HG02763 (cell line): ENCODE results near the gene MYO16.

ENCODE experiments used
- ATAC-seq: cut with Tn5 transposase; IDR thresholded peaks from one replicate; pipeline ENCODE4 v1.9.1; 2021; ENCODE audit warnings: mild to moderate bottlenecking, moderate library complexity; ENCODE audit not compliant: unreplicated experiment

The MYO16 gene

DNA sequence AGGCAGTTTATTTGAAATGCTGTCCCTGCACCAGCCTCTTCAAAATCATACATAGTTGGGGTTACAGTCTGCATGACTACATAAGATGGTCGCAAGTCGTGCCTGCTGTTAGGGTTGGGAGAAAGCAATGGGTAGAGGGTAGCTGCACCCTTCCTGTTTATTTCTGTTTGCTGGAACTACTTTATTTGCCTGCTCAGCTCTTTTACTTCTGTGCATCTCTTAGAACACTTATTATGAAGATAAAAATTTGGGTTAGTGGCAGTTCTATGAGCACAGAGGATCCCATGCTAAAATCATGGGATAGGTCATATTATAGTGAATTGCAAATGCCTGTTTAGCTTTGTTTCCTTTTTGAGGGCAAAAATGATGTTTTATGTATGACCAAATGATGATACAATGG is 160.1 kb downstream of the MYO16 start:
- ATAC-seq: no peak

DNA sequence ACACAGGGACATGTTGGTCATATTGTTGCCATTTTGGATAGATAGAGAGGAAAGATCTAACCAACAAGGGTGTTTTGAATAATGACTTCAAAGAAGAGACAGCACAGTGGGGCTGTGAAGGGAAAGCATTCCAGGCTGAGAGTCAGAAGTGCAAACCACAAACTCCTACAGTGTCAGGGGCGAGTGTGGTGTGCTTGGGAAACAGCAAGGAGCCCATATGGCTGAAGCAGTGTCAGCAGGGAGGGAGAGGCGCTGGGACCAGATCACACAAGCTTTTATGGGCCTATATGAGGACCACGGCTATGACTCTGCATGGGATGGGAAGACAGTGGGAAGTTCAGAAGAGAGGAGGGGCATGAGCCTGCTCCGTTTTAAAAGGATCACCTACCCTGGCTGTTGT is 166.4 kb downstream of the MYO16 start:
- ATAC-seq: no peak

DNA sequence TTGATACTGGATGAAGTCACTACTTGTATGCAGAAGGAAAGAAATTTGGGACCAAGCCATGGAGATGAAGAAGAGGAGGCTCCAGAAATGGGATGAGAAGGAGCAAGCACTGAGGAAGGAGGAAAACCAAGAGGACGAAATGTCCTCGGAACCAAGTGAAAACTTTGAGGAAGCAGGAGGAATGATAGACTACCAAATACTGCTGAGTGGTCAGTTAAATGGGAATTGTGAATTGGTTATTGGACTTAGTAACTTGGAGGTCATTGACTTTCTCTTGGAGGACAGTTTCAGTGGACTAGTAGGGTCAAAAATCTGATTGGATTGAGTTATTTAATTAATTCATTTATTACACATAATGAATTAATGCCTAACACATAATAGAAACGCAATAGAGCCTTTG is 167.9 kb downstream of the MYO16 start:
- no peak for ATAC-seq

DNA sequence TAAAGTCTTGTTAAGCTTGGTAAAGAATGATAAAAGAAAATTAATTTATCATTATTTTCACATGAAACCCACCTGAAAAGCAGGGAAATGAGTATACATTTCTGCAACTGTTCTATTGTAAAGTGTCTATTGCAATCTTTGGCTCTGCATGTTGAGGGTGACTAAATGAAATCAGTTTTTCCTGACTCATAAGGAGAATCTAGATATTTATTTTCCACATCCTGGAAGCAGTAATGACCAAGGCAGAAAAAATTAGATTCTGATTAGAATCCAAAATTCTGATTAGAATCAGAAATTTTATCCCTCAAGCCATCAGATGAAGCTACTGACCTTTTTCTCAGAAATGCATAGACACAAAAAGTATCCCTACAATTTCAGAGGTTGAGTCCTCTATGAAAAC is 178.4 kb downstream of the MYO16 start:
- ATAC-seq: no peak

DNA sequence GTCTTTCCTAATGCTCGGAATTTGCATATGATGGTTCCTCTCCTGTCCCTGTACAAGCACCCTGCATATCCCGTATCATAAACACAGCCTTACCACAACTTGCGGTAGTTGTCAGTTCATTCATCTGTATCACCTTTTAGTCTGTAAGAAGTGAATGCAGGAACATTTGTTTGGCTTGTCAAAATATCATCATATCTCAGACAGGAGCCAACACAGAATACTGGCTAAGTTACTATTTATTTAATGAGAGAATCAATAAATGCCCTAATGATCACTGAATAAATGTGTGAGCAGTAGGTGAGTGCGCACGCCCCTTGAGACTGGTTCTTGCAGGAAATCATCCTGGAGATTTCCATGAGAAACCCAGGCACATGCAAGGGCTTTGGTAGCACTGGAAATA is 182.8 kb downstream of the MYO16 start:
- ATAC-seq: no peak

DNA sequence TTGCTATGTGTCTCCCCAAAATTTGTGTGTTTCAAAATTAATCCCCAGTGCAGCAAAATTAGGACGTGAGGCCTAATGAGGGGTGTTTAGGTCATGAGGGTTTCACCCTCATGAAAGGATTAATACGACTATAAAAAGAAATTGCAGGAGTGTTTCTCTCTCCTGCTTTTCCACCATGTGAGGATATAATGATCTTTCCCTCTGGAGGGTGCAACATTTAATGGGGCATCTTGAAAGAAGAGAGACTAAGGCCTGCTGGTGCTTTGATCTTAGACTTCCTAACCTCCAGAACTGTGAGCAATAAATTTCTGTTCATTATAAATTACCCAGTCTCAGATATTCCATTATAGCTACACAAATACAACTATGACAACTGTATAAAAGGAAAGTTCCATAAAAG is 183.2 kb downstream of the MYO16 start:
- ATAC-seq: no peak

DNA sequence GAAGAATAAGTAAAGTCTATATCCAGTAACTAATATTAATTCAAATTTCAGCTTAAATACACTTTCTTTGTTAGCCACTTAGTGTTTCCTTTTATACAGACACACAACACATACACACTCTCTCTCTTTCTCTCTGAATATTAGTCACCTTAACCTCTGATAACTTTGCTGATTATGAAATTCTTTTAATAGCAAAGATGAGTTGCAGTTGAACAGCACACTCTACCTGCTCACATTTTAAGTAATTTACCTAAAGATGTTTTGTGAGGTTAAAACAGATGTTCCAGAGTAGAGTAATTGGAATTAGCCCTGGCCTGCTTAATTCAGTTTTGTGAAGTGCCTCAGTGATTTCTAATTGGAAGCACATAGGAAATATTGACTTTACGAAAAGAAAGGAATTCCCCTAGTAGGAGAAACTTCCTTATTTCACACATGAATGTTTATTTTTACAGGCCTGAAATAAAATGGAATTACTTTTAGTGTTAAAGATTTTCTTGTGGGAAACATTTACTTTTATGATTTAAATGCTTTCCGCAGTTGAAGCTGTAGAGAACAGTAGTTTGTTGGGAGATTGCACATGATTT is 184.3 kb downstream of the MYO16 start:
- ATAC-seq: no peak

DNA sequence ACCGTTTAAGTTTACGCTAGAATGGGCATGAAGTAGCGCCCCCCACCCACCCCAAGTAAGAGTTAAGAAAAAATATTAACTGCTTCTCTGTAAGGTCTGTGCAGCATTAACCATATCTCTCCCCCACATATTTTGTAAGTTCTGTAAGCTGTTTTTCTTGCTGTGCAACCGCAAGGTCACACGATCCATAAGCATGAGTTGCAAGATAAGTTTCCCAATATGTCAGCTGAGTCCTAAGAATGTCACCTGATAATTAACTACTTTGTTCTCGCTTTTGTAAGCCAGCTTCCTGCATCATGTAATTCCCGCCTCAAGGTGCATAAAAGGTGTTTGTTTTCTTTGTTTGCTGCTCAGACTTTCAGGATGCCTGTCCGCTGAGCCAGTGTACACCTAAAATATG is 187.0 kb downstream of the MYO16 start:
- ATAC-seq: no peak

DNA sequence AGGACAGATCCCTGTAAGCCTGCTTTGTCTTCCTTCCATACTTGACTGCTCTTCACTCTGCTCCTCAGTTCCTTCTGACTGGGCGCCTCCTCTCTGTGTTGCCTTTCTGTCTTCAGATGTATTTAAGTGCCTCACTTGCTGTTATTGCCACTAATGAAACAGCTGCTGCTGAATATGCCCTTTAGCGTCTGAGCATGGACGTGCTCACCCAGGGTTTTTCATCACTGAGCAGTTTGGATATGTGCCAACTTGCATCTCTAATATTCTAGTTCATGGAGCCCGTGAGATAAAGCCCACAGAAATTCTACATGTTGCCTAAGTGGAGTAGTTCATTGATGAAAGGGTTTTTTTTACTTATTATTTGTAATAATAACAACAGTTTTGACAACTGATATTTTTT is 198.2 kb downstream of the MYO16 start:
- ATAC-seq: no peak

DNA sequence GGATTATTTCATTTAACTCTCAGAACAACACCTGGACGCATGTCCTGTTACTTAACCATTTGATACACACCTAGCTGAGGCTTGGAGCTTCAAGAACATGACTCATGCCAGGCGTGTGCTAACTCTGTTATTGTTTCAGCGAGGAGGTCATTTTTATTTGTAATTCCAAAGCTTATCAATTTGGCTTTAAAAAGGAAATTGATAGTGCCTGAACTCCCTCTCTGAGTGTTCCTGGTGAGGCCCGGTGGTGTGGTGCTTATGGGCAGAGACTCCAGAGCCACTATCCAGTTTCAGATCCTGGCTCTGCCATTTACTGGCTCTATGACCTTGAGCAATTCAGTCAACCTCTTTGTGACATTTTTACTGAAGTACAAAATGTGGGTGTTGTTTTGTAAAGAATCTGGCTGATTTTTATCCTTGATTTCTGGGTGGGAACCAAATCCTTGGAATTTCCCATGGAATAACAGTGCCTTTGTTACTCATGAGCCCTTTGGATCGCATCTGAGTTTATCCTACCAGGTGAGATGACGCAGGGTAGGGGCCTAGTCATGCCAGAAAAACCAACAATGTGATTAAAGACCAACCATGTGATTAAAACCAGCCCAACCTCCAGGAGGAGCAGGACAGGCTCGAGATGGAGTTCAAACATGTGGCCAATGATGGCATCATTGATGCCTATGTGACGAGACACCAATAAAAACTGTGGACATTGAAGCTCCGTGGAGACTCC is 198.8 kb downstream of the MYO16 start:
- ATAC-seq: no peak

DNA sequence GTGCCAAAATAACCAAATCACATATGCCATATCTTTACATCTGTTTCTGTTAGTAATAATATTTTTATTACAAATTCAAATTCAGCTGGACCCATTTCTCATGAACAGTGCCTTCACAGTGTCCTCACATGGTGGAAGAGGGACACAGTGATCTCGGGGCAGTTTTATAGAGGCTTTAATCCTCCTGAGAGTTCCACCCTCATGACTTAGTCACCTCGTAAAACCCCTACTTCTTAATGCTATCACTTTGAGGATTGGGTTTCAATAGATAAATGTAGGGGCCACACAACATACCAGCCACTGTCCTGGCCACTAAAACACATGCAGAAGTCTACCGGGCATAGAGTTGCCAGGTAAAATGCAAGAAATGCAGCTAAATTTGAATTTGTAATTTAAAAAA is 201.5 kb downstream of the MYO16 start:
- no peak for ATAC-seq

DNA sequence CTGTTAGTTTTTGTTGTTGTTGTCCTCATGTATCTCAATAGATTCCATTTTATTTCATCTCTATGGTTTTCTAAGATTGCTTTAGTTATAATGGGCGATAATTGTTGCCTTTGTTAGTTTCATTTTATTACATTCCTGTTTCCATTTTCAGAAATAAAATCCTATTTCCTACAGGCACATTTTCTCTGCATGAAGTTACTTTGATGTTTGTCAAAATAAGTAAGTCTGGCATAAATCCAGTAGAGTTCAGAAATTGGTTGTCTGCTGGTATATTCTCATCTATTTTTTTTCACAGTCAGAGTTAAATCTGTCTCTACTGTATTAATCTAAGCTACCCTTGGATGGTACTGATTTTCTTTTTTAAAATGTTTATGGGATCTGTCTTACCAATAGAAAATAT is 204.1 kb downstream of the MYO16 start:
- no peak for ATAC-seq

DNA sequence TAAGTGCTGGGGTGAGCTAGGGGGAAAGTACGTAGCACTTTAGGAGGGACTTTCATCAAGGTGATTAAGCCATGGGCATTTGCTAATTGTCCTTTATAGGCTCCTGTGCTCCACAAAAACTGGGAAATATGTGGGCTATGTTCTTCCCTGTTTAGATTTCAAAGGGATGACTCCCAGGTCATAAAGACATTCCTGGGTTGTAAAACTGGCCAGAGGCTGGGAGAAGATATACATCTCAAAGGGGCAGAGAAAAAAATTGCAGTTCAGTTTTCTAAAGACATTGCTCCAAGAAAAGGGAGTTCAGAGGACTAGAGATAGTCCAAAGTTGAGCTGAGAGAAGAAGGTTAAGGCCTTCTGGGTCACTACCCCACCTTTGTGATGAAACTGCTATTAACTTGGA is 204.8 kb downstream of the MYO16 start:
- ATAC-seq: no peak

DNA sequence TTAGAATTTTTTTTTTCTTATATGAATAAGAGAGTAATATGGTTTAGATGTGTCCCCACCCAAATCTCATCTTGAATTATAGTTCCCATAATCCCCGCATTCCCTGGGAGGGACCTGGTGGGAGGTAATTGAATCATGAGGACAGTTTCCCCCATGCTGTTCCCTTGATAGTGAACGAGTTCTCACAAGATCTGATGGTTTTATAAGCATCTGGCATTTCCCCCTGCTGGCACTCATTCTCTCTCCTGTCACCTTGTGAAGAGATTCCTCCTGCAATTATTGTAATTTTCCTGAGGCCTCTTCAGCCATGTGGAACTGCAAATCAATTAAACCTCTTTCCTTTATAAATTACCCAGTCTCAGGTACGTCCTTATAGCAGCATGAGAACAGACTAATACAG is 205.7 kb downstream of the MYO16 start:
- ATAC-seq: no peak

DNA sequence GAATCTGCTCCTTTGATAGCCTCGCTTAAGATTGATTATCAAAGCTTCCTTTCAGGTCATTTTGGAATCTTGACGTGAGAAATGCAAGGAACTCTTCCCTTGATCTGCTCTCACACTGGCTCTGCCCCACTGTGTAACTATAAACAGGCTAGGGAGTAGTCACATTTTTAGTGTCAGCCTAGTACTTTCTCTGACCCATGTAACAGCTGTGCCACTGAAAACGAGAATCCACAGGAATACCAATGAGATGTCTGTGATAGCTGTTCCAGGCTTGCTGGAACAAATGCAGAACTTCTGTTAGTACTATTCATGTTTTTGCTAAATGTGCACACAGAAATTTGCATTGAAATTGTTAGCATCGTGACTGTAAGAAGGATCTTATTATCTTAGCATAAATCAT is 221.3 kb downstream of the MYO16 start:
- no peak for ATAC-seq

DNA sequence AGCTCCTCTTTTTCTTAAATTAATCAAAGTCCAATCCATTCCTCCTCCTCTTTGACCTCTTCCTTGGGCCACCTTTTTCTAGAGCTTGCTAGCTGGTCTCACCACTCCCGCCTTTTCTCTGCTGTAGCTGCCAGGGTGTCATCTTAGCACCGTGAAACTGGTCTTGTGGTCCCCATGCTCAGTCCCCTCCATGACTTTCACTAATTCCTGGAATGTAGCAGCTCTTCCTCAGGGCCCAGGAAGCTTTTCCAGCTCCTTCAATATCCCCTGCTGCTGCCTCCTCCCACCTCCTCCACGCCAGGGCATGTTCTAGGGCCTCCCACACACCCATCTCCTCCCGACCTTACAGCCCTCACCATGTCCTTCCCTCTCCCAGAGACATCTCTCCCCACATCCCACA is 222.2 kb downstream of the MYO16 start:
- ATAC-seq: no peak

DNA sequence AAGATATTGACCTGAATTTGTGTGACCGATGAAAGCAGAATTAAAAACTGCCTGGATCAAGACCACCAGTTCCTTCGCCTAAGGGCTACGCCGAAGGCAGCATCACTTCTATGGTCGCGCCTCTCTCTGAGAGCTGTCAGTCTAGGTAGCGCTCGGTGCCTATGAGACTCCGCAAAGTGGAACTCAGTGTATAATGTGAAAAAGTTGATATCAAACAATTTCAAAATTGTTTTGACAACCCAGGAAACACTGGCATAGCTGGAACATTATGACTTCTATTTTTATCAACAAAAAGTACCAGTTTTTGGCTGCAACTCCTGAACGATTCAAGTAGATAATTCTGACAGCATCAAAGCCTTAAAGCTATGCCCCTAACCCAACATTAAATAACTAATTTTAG is 223.6 kb downstream of the MYO16 start:
- ATAC-seq: no peak

DNA sequence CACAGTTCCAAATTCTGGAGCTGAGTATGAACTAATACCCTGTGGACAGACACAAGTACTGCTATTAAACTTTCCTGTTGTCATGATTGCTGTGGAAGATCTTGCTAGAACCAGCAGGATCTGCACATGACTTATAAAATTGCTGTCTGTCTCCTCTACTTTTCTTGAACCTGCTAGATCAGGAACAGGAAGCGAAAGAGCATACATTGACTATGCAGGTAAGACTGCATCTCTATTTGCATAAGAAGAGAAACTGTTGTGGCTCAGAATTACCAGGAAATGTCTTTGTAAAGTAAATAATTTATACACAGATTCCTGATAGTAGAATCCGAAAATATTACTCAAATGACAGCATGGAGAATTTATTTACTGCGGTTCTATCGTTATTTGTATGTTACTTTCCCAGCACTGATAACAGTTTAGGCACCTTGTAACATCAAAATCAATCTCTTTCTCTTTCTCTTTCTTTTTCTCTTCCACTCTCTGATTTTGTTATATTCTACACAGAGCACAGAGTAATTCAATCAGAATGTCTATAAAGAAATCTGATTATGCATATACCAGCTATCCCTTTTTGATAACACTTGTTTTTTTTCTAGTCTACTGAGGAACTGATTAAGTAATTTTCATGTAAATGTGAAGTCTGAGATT is 226.5 kb downstream of the MYO16 start:
- peak; percentile 83 for ATAC-seq

DNA sequence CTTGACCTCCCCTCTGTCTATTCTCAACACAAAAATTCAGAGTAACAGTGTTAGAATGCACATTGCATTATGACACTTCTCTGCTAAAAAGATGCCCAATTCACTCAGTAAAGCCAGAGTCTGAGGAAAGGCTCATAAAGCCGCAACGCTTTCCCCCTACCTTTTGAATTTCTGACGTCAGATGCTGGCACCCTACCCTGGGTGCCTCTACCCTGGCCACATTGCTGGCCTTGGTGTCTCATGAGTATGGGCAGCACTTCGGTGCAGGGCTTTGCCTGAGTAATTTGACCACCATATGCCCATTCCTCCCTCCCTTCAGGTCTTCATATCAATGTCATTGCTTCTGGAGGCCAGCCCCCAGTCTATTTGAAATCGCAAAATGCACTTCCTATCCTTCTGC is 229.3 kb downstream of the MYO16 start:
- no peak for ATAC-seq

DNA sequence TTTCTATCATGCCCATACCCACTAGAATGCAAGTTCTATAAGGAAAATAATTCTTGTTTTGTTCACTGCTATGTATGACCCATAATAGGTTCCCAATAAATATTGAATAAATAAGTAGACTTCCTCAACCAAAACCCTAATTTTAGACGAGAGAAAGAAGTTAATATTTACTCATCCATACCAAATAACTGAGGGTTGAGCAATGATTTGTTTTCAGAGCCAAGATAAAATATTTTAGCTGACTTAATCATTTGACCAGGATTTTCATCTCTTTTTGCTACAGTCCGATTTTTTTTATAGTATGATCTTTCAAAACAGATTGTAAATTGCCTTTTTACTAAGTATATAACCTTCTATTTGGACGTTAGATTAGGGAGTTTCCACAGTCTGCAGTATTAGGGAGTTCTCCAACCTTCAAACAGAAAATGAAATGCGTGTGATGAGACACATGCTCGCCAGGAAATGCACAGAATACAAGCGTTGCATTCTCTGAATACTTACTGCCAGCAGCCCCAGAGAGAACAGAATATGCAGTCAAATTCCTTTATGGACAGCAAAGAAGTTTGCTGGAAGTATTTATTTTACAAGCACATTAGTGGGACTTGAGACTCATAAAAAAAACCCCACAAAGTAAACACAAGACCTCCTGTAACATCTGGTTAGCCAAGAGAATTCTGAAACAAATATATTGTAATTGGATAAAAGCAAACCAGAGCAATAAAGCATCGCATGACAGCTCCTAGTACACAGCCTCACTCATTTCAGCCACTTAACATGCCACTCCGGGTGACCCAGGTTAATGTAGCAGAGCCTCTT is 230.0 kb downstream of the MYO16 start:
- no peak for ATAC-seq

DNA sequence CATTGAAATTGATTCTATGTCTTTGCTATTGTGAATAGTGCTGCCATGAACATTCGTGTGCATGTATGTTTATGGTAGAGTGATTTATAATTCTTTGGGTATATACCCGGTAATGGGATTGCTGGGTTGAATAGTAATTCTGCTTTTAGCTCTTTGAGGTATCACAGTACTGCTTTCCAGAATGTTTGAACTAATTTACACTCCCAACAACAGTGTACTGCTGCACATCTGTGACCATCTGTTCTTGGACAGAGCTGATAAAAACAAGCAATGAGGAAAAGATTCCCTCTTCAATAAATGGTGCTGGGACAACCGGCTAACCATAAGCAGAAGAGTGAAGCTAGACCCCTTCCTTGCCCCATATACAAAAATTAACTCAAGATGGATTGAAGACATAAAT is 231.0 kb downstream of the MYO16 start:
- ATAC-seq: no peak

DNA sequence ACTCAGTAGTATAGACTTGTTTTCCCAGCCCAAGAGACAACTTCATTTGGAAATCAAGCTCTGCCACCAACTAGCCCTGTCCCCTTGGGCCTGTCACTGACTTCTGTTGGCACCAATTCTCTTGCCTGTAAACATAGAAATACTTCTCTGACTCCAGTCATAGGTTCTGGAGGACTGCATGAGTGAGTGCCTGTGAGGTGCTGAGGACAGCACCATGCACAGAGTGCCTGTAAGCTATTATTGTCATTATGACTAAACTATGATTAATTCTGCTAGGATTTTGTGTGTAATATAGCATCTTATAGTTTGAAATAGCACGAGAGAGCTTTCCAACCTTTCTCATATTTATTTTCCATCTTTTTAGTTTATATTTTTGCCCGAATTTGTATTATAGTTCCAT is 247.9 kb downstream of the MYO16 start:
- no peak for ATAC-seq
